ENCODE data around the gene TBX21.

The TBX21 gene

GRCh38 chr17:47728214-47728877 is 4.7 kb upstream of the TBX21 start:
- Histone ChIP-seq H3K27me3 (ENCODE audit: low read depth, low read length) (peaks cover 6% of the 10 kb centered on the region), H3K27ac (ENCODE audit: low read length) (no peak overlapping the region), H3K36me3 (ENCODE audit: control insufficient read depth in 1 of 2, insufficient read depth in 2 of 2, low read length in 2 of 2) (no peaks in the 10 kb centered on the region), H3K4me3 (ENCODE audit: low read depth in 1 of 2, low read length in 2 of 2) (no peak overlapping the region), H3K9me3 (ENCODE audit: control insufficient read depth in 1 of 2, low read length in 2 of 2) (no peaks in the 10 kb centered on the region), H3K4me1 (ENCODE audit: control insufficient read depth in 1 of 2, insufficient read depth in 2 of 2, low read length in 2 of 2) (peaks cover 0 to 7% of the 10 kb centered on the region in 2 donors)

GRCh38 chr17:47729476-47729875 is 3.6 kb upstream of the TBX21 start:
- no peaks in the 10 kb centered on the region for H3K9me3 ChIP-seq (ENCODE audit: control insufficient read depth in 1 of 2, low read length in 2 of 2)
- no peaks in the 10 kb centered on the region for H3K36me3 ChIP-seq (ENCODE audit: control insufficient read depth in 1 of 2, insufficient read depth in 2 of 2, low read length in 2 of 2)
- H3K27me3 ChIP-seq (ENCODE audit: low read depth, low read length) = peaks cover 13% of the 10 kb centered on the region
- peaks cover 0 to 15% of the 10 kb centered on the region in 2 donors for H3K4me1 ChIP-seq (ENCODE audit: control insufficient read depth in 1 of 2, insufficient read depth in 2 of 2, low read length in 2 of 2)
- H3K27ac ChIP-seq (ENCODE audit: low read length) = no peak overlapping the region
- H3K4me3 ChIP-seq (ENCODE audit: low read depth in 1 of 2, low read length in 2 of 2) = no peak overlapping the region

GRCh38 chr17:47730681-47731080 is 2.4 kb upstream of the TBX21 start:
- H3K36me3 ChIP-seq (ENCODE audit: control insufficient read depth in 1 of 2, insufficient read depth in 2 of 2, low read length in 2 of 2) = no peaks in the 10 kb centered on the region
- H3K4me3 ChIP-seq (ENCODE audit: low read depth in 1 of 2, low read length in 2 of 2) = no peak overlapping the region
- H3K9me3 ChIP-seq (ENCODE audit: control insufficient read depth in 1 of 2, low read length in 2 of 2) = no peaks in the 10 kb centered on the region
- H3K27me3 ChIP-seq (ENCODE audit: low read depth, low read length) = peaks cover 21% of the 10 kb centered on the region
- H3K4me1 ChIP-seq (ENCODE audit: control insufficient read depth in 1 of 2, insufficient read depth in 2 of 2, low read length in 2 of 2) = peaks cover 0 to 15% of the 10 kb centered on the region in 2 donors
- no peak overlapping the region for H3K27ac ChIP-seq (ENCODE audit: low read length)

- Histone ChIP-seq H3K27me3 (ENCODE audit: low read depth, low read length) (peaks cover 21% of the 10 kb centered on the region), H3K4me3 (ENCODE audit: low read depth in 1 of 2, low read length in 2 of 2) (no peak overlapping the region)
Observed at GRCh38 chr17:47731396-47731795, 1.6 kb upstream of the TBX21 start.

GRCh38 chr17:47732399-47733046 is 513 bp upstream of the TBX21 start:
- Histone ChIP-seq H3K4me3 (ENCODE audit: low read depth in 1 of 2, low read length in 2 of 2) (peak overlapping the region in 1 of 2 donors; percentile 60), H3K36me3 (ENCODE audit: control insufficient read depth in 1 of 2, insufficient read depth in 2 of 2, low read length in 2 of 2) (no peaks in the 10 kb centered on the region), H3K4me1 (ENCODE audit: control insufficient read depth in 1 of 2, insufficient read depth in 2 of 2, low read length in 2 of 2) (peaks cover 0 to 15% of the 10 kb centered on the region in 2 donors), H3K27ac (ENCODE audit: low read length) (no peak overlapping the region), H3K9me3 (ENCODE audit: control insufficient read depth in 1 of 2, low read length in 2 of 2) (no peaks in the 10 kb centered on the region), H3K27me3 (ENCODE audit: low read depth, low read length) (peaks cover 21% of the 10 kb centered on the region)

More at GRCh38 chr17:47731396-47731795, 1.6 kb upstream of the TBX21 start:
- Histone ChIP-seq H3K27ac (ENCODE audit: low read length) (no peak overlapping the region), H3K4me1 (ENCODE audit: control insufficient read depth in 1 of 2, insufficient read depth in 2 of 2, low read length in 2 of 2) (peaks cover 0 to 15% of the 10 kb centered on the region in 2 donors), H3K36me3 (ENCODE audit: control insufficient read depth in 1 of 2, insufficient read depth in 2 of 2, low read length in 2 of 2) (no peaks in the 10 kb centered on the region), H3K9me3 (ENCODE audit: control insufficient read depth in 1 of 2, low read length in 2 of 2) (no peaks in the 10 kb centered on the region)

GRCh38 chr17:47733674-47734410 is 806 bp downstream of the TBX21 start:
- H3K4me3 ChIP-seq (ENCODE audit: low read depth in 1 of 2, low read length in 2 of 2) = peak overlapping the region; percentile 42 to 60
- no peaks in the 10 kb centered on the region for H3K36me3 ChIP-seq (ENCODE audit: control insufficient read depth in 1 of 2, insufficient read depth in 2 of 2, low read length in 2 of 2)
- H3K27me3 ChIP-seq (ENCODE audit: low read depth, low read length) = peaks cover 21% of the 10 kb centered on the region
- no peak overlapping the region for H3K27ac ChIP-seq (ENCODE audit: low read length)
- no peaks in the 10 kb centered on the region for H3K9me3 ChIP-seq (ENCODE audit: control insufficient read depth in 1 of 2, low read length in 2 of 2)
- peaks cover 0 to 15% of the 10 kb centered on the region in 2 donors for H3K4me1 ChIP-seq (ENCODE audit: control insufficient read depth in 1 of 2, insufficient read depth in 2 of 2, low read length in 2 of 2)

- peaks cover 21% of the 10 kb centered on the region for H3K27me3 ChIP-seq (ENCODE audit: low read depth, low read length)
- no peak overlapping the region for H3K27ac ChIP-seq (ENCODE audit: low read length)
- H3K36me3 ChIP-seq (ENCODE audit: control insufficient read depth in 1 of 2, insufficient read depth in 2 of 2, low read length in 2 of 2) = no peaks in the 10 kb centered on the region
- peaks cover 0 to 15% of the 10 kb centered on the region in 2 donors for H3K4me1 ChIP-seq (ENCODE audit: control insufficient read depth in 1 of 2, insufficient read depth in 2 of 2, low read length in 2 of 2)
- no peak overlapping the region for H3K4me3 ChIP-seq (ENCODE audit: low read depth in 1 of 2, low read length in 2 of 2)
- no peaks in the 10 kb centered on the region for H3K9me3 ChIP-seq (ENCODE audit: control insufficient read depth in 1 of 2, low read length in 2 of 2)
Observed at GRCh38 chr17:47735139-47735464, 2.1 kb downstream of the TBX21 start.

- Histone ChIP-seq H3K4me1 (ENCODE audit: control insufficient read depth in 1 of 2, insufficient read depth in 2 of 2, low read length in 2 of 2) (peaks cover 0 to 15% of the 10 kb centered on the region in 2 donors), H3K36me3 (ENCODE audit: control insufficient read depth in 1 of 2, insufficient read depth in 2 of 2, low read length in 2 of 2) (no peaks in the 10 kb centered on the region), H3K4me3 (ENCODE audit: low read depth in 1 of 2, low read length in 2 of 2) (no peak overlapping the region), H3K9me3 (ENCODE audit: control insufficient read depth in 1 of 2, low read length in 2 of 2) (no peaks in the 10 kb centered on the region), H3K27ac (ENCODE audit: low read length) (no peak overlapping the region), H3K27me3 (ENCODE audit: low read depth, low read length) (peaks cover 21% of the 10 kb centered on the region)
Observed at GRCh38 chr17:47735536-47736011, 2.5 kb downstream of the TBX21 start.

GRCh38 chr17:47736501-47737495 is 3.8 kb downstream of the TBX21 start:
- no peak overlapping the region for H3K27ac ChIP-seq (ENCODE audit: low read length)
- no peak overlapping the region for H3K4me3 ChIP-seq (ENCODE audit: low read depth in 1 of 2, low read length in 2 of 2)
- no peaks in the 10 kb centered on the region for H3K36me3 ChIP-seq (ENCODE audit: control insufficient read depth in 1 of 2, insufficient read depth in 2 of 2, low read length in 2 of 2)
- no peaks in the 10 kb centered on the region for H3K9me3 ChIP-seq (ENCODE audit: control insufficient read depth in 1 of 2, low read length in 2 of 2)
- H3K27me3 ChIP-seq (ENCODE audit: low read depth, low read length) = peaks cover 21% of the 10 kb centered on the region
- H3K4me1 ChIP-seq (ENCODE audit: control insufficient read depth in 1 of 2, insufficient read depth in 2 of 2, low read length in 2 of 2) = peaks cover 0 to 15% of the 10 kb centered on the region in 2 donors

GRCh38 chr17:47738178-47738577 is 5.1 kb downstream of the TBX21 start:
- H3K27me3 ChIP-seq (ENCODE audit: low read depth, low read length) = peaks cover 15% of the 10 kb centered on the region
- peaks cover 0 to 10% of the 10 kb centered on the region in 2 donors for H3K4me1 ChIP-seq (ENCODE audit: control insufficient read depth in 1 of 2, insufficient read depth in 2 of 2, low read length in 2 of 2)
- H3K36me3 ChIP-seq (ENCODE audit: control insufficient read depth in 1 of 2, insufficient read depth in 2 of 2, low read length in 2 of 2) = no peaks in the 10 kb centered on the region
- H3K4me3 ChIP-seq (ENCODE audit: low read depth in 1 of 2, low read length in 2 of 2) = no peak overlapping the region
- no peaks in the 10 kb centered on the region for H3K9me3 ChIP-seq (ENCODE audit: control insufficient read depth in 1 of 2, low read length in 2 of 2)
- H3K27ac ChIP-seq (ENCODE audit: low read length) = no peak overlapping the region
